Astrocyte (in vitro differentiated cells and primary cell): ENCODE measurements around the gene ZEB1. TPM values are rescaled to one million over a fixed set of nuclear protein-coding genes. Genes with fewer than 3 reads are reported as not detected.
A peak's percentile ranks its signal among the peaks of the same experiment; 100 is the strongest.
"Not testable (repeated sequence)": the region's sequence is repeated elsewhere in the genome, so short reads cannot be mapped to it uniquely, and the experiment has no call there.

Source experiments
- DNase-seq: peaks from one replicate; pipeline ENCODE4 v3.0.0-alpha.2; 2010; ENCODE audit warnings: low read depth
- FAIRE-seq: peaks from 2 replicates; lab custom pipeline; 2011; peaks lifted over from hg19 to GRCh38; lab: Jason Lieb, UNC
- H2AFZ ChIP-seq: 2 replicates; pipeline ENCODE4 v1.6.0; 2012; ENCODE audit warnings: low read depth, low read length, inconsistent platforms
- H3K27ac ChIP-seq: 2 replicates; pipeline ENCODE4 v1.5.1; 2011; ENCODE audit warnings: low read depth, low read length, inconsistent platforms
- H3K27me3 ChIP-seq: 2 replicates; pipeline ENCODE4 v1.6.0; 2011; ENCODE audit warnings: low read length, inconsistent platforms; ENCODE audit not compliant: insufficient read depth
- H3K36me3 ChIP-seq: 2 replicates; pipeline ENCODE4 v1.5.1; 2011; ENCODE audit warnings: low read length, inconsistent platforms; ENCODE audit not compliant: insufficient read depth
- H3K4me1 ChIP-seq: 2 replicates; pipeline ENCODE4 v1.5.1; 2011; ENCODE audit warnings: low read length, inconsistent platforms; ENCODE audit not compliant: insufficient read depth
- H3K4me2 ChIP-seq: 2 replicates; pipeline ENCODE4 v1.6.0; 2012; ENCODE audit warnings: low read length, inconsistent platforms
- H3K4me3 ChIP-seq: 2 replicates; pipeline ENCODE4 v1.5.1; 2011; ENCODE audit warnings: low read depth, mild to moderate bottlenecking, low read length, inconsistent platforms; ENCODE audit not compliant: insufficient read depth
- H3K79me2 ChIP-seq: 2 replicates; pipeline ENCODE4 v1.6.0; 2012; ENCODE audit warnings: mild to moderate bottlenecking, low read length, inconsistent platforms; ENCODE audit not compliant: insufficient read depth
- H3K9ac ChIP-seq: 2 replicates; pipeline ENCODE4 v1.6.0; 2012; ENCODE audit warnings: mild to moderate bottlenecking, low read length, inconsistent platforms
- H3K9me3 ChIP-seq: 2 replicates; pipeline ENCODE4 v1.5.1; 2012; ENCODE audit warnings: low read depth, mild to moderate bottlenecking, low read length, inconsistent platforms; ENCODE audit not compliant: insufficient read depth
- H4K20me1 ChIP-seq: 2 replicates; pipeline ENCODE4 v1.6.0; 2012; ENCODE audit warnings: low read length, inconsistent platforms; ENCODE audit not compliant: insufficient read depth
- H3K27ac Mint-ChIP-seq: one replicate; pipeline ENCODE4 v1.8.0; 2021; ENCODE audit warnings: mild to moderate bottlenecking, mixed read lengths; ENCODE audit not compliant: unreplicated experiment
- H3K27me3 Mint-ChIP-seq: one replicate; pipeline ENCODE4 v1.8.0; 2021; ENCODE audit warnings: low read depth, mixed read lengths; ENCODE audit not compliant: unreplicated experiment
- H3K36me3 Mint-ChIP-seq: one replicate; pipeline ENCODE4 v1.8.0; 2021; ENCODE audit warnings: low read depth, mixed read lengths; ENCODE audit not compliant: unreplicated experiment
- H3K4me1 Mint-ChIP-seq: one replicate; pipeline ENCODE4 v1.8.0; 2021; ENCODE audit warnings: low read depth, mixed read lengths; ENCODE audit not compliant: unreplicated experiment
- H3K4me3 Mint-ChIP-seq: one replicate; pipeline ENCODE4 v1.8.0; 2021; ENCODE audit warnings: mild to moderate bottlenecking, moderate library complexity, mixed read lengths; ENCODE audit not compliant: unreplicated experiment
- H3K9me3 Mint-ChIP-seq: one replicate; pipeline ENCODE4 v1.8.0; 2021; ENCODE audit warnings: mild to moderate bottlenecking, mixed read lengths; ENCODE audit not compliant: unreplicated experiment
- CTCF ChIP-seq: IDR thresholded peaks from 2 replicates; pipeline ENCODE4 v1.5.1; 2011; ENCODE audit warnings: low read depth, mild to moderate bottlenecking, inconsistent platforms, low read length, moderate library complexity; ENCODE audit not compliant: insufficient read depth
- EZH2 ChIP-seq: IDR thresholded peaks from 2 replicates; pipeline ENCODE4 v1.6.1; 2012; ENCODE audit warnings: mild to moderate bottlenecking, low read length, inconsistent platforms; ENCODE audit not compliant: insufficient read depth
- total RNA-seq: library from RNA; stranded (reverse); gene quantifications from 2 replicates; pipeline ENCODE4 v1.2.1, GENCODE V29; 2021

Gene ZEB1
- total RNA-seq, 1 donor from 2014 or later: 37.2 TPM

- Histone ChIP-seq H3K36me3 (no peaks in the 10 kb centered on the region), H3K4me3 (no peak overlapping the region), H3K9me3 (no peaks in the 10 kb centered on the region), H3K27me3 (no peaks in the 10 kb centered on the region), H3K79me2 (peaks cover 98% of the 10 kb centered on the region), H4K20me1 (peaks cover 39% of the 10 kb centered on the region), H3K4me1 (peaks cover 19% of the 10 kb centered on the region), H2AFZ (no peak overlapping the region), H3K4me2 (peak overlapping the region; percentile 79), H3K27ac (peak overlapping the region; percentile 56), H3K9ac (peak overlapping the region; percentile 6)
- H3K4me1 Mint-ChIP-seq: peaks cover 19% of the 10 kb centered on the region
- DNase-seq: peak; percentile 78
- TF ChIP-seq EZH2: no peak
- no peak for TF ChIP-seq CTCF
- H3K9me3 Mint-ChIP-seq: peaks cover 5% of the 10 kb centered on the region
- peak; percentile 69 for FAIRE-seq
- no peak overlapping the region for H3K4me3 Mint-ChIP-seq
- H3K36me3 Mint-ChIP-seq: peaks cover 6% of the 10 kb centered on the region
- H3K27me3 Mint-ChIP-seq: no peaks in the 10 kb centered on the region
- peak overlapping the region; percentile 60 for H3K27ac Mint-ChIP-seq
Measured at GRCh38 chr10:31426401-31426800, 107.4 kb downstream of the ZEB1 start.

GRCh38 chr10:31427334-31427733 is 108.3 kb downstream of the ZEB1 start:
- peaks cover 19% of the 10 kb centered on the region for H3K4me1 Mint-ChIP-seq
- not testable (repeated sequence) for H3K9ac ChIP-seq, H3K36me3 ChIP-seq, H3K9me3 Mint-ChIP-seq, H2AFZ ChIP-seq, H3K27me3 ChIP-seq, H3K36me3 Mint-ChIP-seq, FAIRE-seq, H3K27ac ChIP-seq, H3K9me3 ChIP-seq, H3K27me3 Mint-ChIP-seq, H3K4me3 ChIP-seq
- H3K27ac Mint-ChIP-seq: peak overlapping the region; percentile 78
- H4K20me1 ChIP-seq: peaks cover 38% of the 10 kb centered on the region
- H3K4me2 ChIP-seq: peak overlapping the region; percentile 79
- H3K4me3 Mint-ChIP-seq: peak overlapping the region; percentile 62
- H3K4me1 ChIP-seq: peaks cover 19% of the 10 kb centered on the region
- peak; percentile 36 for DNase-seq
- H3K79me2 ChIP-seq: peaks cover 98% of the 10 kb centered on the region

GRCh38 chr10:31428499-31428898 is 109.5 kb downstream of the ZEB1 start:
- DNase-seq, FAIRE-seq: not testable (repeated sequence)

More at GRCh38 chr10:31428499-31428898, 109.5 kb downstream of the ZEB1 start:
- not testable (repeated sequence) for H3K4me3 Mint-ChIP-seq, H3K27ac ChIP-seq, H3K4me2 ChIP-seq, H3K9ac ChIP-seq, H2AFZ ChIP-seq, H3K9me3 Mint-ChIP-seq, H3K27me3 ChIP-seq, H3K36me3 Mint-ChIP-seq, H3K36me3 ChIP-seq, H3K4me3 ChIP-seq, H3K27me3 Mint-ChIP-seq, H3K27ac Mint-ChIP-seq, H3K9me3 ChIP-seq
- Histone ChIP-seq H3K4me1 (peaks cover 19% of the 10 kb centered on the region), H3K79me2 (peaks cover 98% of the 10 kb centered on the region), H4K20me1 (peaks cover 45% of the 10 kb centered on the region)
- peaks cover 19% of the 10 kb centered on the region for H3K4me1 Mint-ChIP-seq
